ENCODE data around the gene SLX4IP.

The SLX4IP gene

GRCh38 chr20:10635476-10636208 is 200.5 kb downstream of the SLX4IP start:
- DNase-seq (ENCODE audit: low read depth), result no peak

DNA sequence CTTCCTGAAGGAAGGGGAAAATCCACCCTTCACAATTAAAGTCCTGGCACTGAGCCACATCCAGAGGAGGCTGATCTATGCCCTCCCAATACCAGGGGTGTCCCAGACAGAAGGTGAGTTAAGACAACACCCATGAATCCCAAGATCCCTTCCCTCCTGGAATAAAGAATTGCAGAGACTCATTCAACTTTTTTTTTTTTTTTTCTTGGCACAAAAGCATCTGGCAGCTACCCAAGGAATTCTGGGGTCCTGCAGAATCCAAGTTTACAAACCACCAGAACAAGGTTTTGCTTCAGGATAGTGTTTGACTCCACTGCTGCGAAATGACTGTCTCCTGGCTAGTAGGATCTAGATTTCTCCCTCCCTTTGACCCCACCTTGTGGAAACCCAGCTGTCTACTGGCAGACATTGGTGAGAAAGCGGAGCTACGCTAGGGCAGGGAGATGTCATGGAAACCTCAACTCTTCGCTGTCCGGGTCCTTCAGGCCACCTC is 201.3 kb downstream of the SLX4IP start:
- no peak for DNase-seq (ENCODE audit: low read depth)

DNA sequence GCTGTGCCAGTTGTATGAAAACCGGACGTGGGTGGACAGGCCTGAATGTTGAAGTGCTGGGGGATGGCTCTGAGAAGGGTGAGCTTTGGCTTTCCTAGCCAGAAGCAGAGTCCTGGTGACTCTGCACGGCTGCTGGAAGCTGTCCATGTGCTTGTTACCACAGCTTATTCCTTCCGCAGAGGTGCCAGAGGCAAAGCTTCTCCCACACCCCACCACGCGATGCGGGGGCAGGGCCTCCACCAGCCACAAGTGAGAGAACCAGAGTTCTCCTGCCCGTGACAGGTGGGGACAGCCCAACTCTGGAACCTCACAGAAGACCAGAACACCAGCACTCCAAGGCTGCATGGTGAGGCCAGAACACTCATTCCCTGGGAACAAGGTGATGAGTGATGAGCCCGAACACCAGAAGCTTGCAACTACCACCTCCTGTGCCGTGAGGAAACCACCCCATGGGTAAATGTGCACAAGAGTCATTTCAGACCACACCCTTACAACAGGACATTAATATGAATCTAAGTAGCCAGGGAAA is 202.0 kb downstream of the SLX4IP start:
- no peak for DNase-seq (ENCODE audit: low read depth)

DNA sequence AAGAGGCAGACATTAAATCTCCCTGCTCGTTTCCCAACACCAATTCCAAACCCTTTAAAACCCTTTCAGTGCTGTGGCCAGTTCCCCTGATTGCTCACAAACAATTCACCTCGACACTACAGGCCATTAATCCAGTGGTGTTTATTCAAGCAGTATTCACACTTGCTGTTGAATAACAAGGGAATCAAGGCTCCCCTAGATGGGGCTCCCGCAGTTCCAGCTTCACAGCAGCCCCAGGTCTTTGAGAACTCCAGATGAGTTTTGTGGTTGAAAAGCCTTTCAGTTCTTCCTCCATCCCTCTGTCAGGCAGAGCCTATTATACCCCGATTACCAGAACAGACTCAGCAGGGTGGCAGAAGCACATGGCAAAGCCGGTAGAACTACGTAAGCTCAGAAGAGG is 202.5 kb downstream of the SLX4IP start:
- no peak for DNase-seq (ENCODE audit: low read depth)

GRCh38 chr20:10639077-10639736 is 204.1 kb downstream of the SLX4IP start:
- no peak for DNase-seq (ENCODE audit: low read depth)

DNA sequence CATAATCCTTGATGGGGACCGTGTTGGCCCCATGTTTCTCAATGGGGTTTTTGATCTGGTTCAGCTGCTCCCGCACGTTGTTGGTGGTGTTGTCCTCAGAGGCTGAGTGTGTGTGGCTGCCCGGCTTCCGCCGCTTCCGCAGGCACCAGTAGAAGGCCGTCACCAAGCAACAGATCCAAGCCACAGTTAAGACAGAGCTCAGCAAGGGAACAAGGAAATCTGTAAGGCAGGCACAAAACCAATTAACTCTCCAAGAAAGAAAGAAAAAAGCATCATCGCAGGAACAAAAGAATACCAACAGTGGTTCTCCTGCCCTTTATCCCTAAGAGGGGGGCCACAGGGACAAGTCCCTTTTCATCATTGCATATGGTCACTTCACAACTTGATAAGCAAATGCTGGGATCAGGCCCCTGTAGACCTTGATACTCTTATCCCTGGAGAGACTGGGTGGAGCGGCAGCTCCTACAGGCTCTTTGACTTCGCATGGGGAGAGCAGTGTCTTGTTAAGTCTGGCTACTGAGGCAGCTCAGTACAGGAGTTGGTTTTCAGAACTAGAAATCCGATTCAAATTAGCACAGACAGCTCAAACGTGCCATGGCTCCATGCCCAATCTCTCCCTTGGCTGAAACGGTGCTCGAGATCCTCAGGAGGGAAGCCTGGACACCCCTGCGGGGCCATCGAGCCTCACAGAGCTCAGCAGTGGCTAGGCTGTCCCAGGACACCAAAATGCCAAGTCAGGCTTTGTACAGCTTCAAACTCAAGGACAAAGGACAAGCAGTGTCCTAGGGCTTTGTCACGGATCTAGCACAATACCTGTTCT is 204.8 kb downstream of the SLX4IP start:
- no peak for DNase-seq (ENCODE audit: low read depth)

DNA sequence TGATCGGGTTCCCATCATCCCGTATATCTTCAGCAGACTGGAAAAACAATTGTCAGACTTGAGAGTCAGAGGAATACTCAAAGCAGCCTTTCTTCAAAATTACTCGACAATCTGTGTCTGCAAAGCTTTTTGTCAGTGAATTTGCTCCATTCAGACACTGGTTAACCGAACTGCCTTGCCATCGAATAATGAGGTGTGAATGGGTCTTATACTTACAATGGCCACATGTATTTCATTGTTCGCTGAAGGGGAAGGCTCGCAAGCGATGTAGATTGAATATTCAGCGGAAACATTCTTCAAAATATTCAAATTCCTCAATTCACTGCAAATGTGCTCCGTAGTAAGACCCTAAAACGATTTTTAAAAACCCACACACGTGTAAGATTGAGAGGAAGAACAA is 205.8 kb downstream of the SLX4IP start:
- DNase-seq (ENCODE audit: low read depth), result no peak

DNA sequence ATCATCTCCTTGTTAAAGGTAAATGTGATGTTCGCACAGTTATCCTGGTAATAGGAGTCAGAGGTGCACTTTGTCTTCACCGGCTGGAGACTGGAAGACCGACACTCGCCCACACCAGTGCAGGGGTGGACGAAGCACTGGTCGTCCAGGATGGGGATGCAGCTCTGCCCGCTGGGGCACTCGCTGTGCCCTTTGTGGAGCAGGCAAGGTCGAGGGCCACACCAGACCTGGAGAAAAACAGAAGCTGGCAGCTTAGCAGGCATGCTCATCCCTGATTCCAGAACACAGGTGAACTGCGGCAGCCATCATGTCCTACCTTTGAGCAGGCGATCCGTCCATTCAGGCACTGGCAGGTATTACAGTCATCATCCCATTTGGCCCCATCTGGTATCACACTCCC is 206.4 kb downstream of the SLX4IP start:
- no peak for DNase-seq (ENCODE audit: low read depth)

DNA sequence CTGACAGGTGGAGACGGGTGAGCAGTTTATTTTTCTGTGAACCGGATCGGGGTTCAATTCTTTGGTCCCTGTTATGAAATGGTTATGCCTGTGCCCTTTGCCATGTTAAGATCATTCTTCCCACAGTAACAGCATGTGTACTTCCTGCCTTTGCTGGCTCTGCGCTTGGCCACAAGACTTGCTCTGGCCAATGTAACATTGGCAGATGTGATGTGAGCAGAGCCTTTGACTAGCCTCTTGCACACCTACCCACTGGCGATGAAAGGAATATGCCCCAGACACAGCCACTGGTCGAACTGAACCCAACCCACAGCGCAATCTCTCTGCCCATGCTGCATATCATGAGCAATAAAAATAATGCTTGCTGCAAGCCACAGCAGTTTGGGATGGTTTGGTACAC is 206.8 kb downstream of the SLX4IP start:
- no peak for DNase-seq (ENCODE audit: low read depth)

GRCh38 chr20:10642856-10643559 is 207.9 kb downstream of the SLX4IP start:
- no peak for DNase-seq (ENCODE audit: low read depth)

DNA sequence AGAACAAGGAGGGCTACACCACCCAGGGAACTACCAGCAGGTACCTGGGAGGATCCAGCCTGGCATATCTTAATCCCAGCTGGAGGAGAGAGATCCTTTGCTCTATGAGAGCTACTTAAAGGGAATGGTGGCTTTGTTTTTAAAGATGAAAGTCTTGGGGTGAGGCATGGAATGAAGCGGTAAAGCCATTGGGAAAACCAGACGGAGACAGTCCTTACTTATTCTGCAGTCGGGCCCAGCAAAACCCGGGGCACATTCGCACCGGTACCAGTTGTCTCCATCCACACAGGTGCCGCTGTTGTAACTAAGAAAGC is 208.4 kb downstream of the SLX4IP start:
- DNase-seq (ENCODE audit: low read depth), result no peak

- no peak for DNase-seq (ENCODE audit: low read depth)
These were observed 209.5 kb downstream of the SLX4IP start for GRCh38 chr20:10644458-10645204.

- no peak for DNase-seq (ENCODE audit: low read depth)
These were observed 210.1 kb downstream of the SLX4IP start for GRCh38 chr20:10645205-10645570.

DNA sequence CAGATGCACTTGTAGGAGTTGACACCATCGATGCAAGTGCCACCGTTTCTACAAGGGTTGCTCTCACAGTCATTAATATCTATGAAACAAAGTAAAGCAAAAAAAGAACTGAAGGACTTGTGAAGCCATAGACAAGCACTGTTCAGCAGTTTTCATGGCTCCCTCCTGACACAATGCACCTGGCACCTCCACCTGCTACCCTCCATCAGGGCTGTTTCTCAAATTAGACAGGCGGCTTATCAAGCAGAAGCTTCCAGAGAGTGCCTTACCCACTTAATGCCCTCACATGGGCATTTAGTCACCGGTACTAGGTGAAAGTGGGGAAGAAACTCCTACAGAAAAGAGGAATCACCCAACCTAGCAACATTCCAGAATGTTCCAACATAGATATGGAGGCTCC is 210.9 kb downstream of the SLX4IP start:
- no peak for DNase-seq (ENCODE audit: low read depth)

DNA sequence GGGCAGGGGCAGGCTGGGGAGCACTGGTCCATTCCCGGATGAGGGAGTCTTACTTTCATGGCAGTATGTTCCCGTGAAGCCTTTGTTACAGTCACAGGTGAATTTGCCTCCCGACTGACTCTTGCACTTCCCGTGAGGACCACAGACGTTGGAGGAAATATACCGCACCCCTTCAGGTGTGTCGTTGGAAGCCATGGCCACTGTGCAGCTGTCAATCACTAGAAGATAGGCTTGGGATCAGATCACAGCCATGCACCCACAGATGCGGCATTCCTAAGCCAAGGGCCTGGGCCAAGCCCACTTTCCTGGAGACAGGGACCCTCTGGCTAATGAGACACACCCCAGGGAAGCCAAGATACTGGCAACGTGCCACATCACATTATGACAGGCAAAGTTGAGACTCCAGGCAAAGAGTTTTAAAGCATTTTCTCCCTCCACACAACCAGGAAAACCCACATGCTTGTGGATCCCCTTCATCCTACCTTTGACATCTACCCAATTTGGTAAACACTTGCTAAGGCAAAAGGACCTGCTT is 211.8 kb downstream of the SLX4IP start:
- DNase-seq (ENCODE audit: low read depth), result no peak

GRCh38 chr20:10647471-10647870 is 212.4 kb downstream of the SLX4IP start:
- DNase-seq (ENCODE audit: low read depth), result no peak

- DNase-seq (ENCODE audit: low read depth), result no peak
These were observed 212.8 kb downstream of the SLX4IP start for GRCh38 chr20:10647909-10648308.

GRCh38 chr20:10648651-10649050 is 213.5 kb downstream of the SLX4IP start:
- DNase-seq (ENCODE audit: low read depth), result no peak

DNA sequence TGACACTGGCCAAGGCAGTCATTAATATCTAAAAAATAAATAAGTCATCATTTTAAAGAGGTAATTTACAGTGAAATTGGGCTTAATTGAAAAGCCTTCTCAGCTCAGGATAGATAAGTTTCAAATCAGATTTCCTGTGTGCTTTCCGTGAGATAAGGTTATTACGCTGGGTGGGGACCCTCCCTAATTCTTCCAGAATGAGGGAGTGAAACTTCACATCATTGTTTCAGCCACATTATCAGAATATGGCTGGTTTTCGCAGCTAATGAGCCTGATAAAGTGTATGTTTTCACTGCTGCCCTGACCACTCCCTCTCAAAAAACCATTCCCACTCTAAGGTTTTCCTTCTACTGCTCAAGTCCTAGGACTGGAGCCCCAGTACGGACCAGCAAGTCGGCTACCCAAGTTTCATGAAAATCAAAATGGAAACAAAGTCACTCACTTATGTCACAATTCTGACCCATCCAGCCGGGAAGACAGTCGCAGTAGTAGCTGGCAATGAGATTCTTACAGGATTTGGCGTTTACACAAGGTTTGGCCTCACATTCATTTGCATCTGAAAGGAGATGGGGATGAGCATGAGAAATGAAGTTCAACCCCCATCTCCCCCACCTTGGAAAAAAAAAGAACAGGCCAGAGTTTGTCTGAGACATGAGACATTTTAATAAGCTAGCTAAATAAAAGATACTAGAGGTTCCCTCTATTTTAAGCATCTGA is 214.1 kb downstream of the SLX4IP start:
- DNase-seq (ENCODE audit: low read depth), result no peak

DNA sequence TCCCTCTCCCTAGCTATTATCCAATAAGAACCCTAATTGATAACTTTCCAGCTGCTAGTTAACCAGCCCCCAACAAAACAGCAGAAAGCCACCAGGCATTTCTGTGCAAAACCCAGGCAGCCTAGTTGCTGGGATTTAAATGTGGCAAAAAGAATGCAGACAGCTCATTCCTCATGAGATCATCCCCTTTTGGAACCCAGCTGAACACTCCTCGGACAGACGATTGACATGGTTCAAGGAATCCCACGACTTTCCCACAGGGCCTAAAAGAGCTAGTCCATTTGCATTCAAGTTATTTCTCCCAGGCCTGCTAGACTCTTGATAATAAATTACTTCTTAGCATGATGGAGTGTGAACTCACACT is 214.7 kb downstream of the SLX4IP start:
- DNase-seq (ENCODE audit: low read depth), result no peak
